PFSK-1 (cell line): ENCODE results near the gene ELL.

Source experiments
- FOXP2 ChIP-seq: optimal IDR thresholded peaks from 2 replicates; pipeline ENCODE3; 2011; ENCODE audit warnings: borderline replicate concordance, control low read depth, inconsistent platforms; ENCODE audit not compliant: insufficient read depth; ENCODE audit errors: extremely low read length, extremely low read depth
- POLR2AphosphoS5 ChIP-seq: IDR thresholded peaks from 2 replicates; pipeline ENCODE4 v1.6.1; 2012; ENCODE audit warnings: low read depth, mild to moderate bottlenecking, control low read depth, low read length, moderate library complexity
- REST ChIP-seq, 2 experiments: IDR thresholded peaks; 2 replicates each; pipeline versions ENCODE4 v1.6.1 to v1.8.0; 2011 to 2012; ENCODE audit warnings: low read depth in 2 of 2, low read length in 2 of 2, control low read depth in 1 of 2, inconsistent platforms in 1 of 2, mild to moderate bottlenecking in 1 of 2, moderate library complexity in 1 of 2; ENCODE audit not compliant: insufficient read depth in 1 of 2
- SIN3A ChIP-seq: IDR thresholded peaks from 2 replicates; pipeline ENCODE4 v1.6.1; 2012; ENCODE audit warnings: mild to moderate bottlenecking, low read length, moderate library complexity, borderline replicate concordance; ENCODE audit not compliant: insufficient read depth
- TAF1 ChIP-seq: IDR thresholded peaks from 2 replicates; pipeline ENCODE4 v1.6.1; 2012; ENCODE audit warnings: low read length, control low read depth, borderline replicate concordance; ENCODE audit not compliant: insufficient read depth

Gene ELL

GRCh38 chr19:18494267-18494607 is 27.6 kb downstream of the ELL start:
- TF ChIP-seq REST (IDR thresholded peaks at IDR 0.05; ENCODE audit: insufficient read depth in 1 of 2, low read depth in 2 of 2, low read length in 2 of 2) = no peak
- no peak for TF ChIP-seq POLR2AphosphoS5
- TF ChIP-seq SIN3A = no peak

GRCh38 chr19:18493440-18494266 is 28.2 kb downstream of the ELL start:
- TF ChIP-seq FOXP2 (no peak), SIN3A (no peak), POLR2AphosphoS5 (no peak), TAF1 (no peak), REST (IDR thresholded peaks at IDR 0.05; ENCODE audit: insufficient read depth in 1 of 2, low read depth in 2 of 2, low read length in 2 of 2) (no peak)

- TF ChIP-seq REST (IDR thresholded peaks at IDR 0.05; ENCODE audit: insufficient read depth in 1 of 2, low read depth in 2 of 2, low read length in 2 of 2) (no peak), SIN3A (no peak), FOXP2 (no peak)
These were observed 29.6 kb downstream of the ELL start for GRCh38 chr19:18491995-18492953.

- TF ChIP-seq FOXP2 = no peak
- no peak for TF ChIP-seq TAF1
These were observed 31.1 kb downstream of the ELL start for GRCh38 chr19:18490728-18491127.

GRCh38 chr19:18489627-18490184 is 32.2 kb downstream of the ELL start:
- TF ChIP-seq SIN3A (no peak), FOXP2 (no peak), POLR2AphosphoS5 (no peak), TAF1 (no peak)

GRCh38 chr19:18488838-18489626 is 32.8 kb downstream of the ELL start:
- TF ChIP-seq REST (IDR thresholded peaks at IDR 0.05; ENCODE audit: insufficient read depth in 1 of 2, low read depth in 2 of 2, low read length in 2 of 2) (no peak), FOXP2 (no peak), POLR2AphosphoS5 (no peak), TAF1 (no peak), SIN3A (no peak)
